HUDEP-2 (cell line): ENCODE measurements around the gene FMNL1.
"Not testable (repeated sequence)": the region's sequence is repeated elsewhere in the genome, so short reads cannot be mapped to it uniquely, and the experiment has no call there.

Experiments used
- DNase-seq, 76 experiments: peaks; one replicate each; lab custom pipeline; 2025; ENCODE audit not compliant: unreplicated experiment in 76 of 76; lab: John Stamatoyannopoulos, UW

Gene FMNL1

GRCh38 chr17:45234641-45235415 is 13.1 kb downstream of the FMNL1 start:
- DNase-seq = peak in 3 of 76 experiments; percentile 12 to 34 (median 17)

DNA sequence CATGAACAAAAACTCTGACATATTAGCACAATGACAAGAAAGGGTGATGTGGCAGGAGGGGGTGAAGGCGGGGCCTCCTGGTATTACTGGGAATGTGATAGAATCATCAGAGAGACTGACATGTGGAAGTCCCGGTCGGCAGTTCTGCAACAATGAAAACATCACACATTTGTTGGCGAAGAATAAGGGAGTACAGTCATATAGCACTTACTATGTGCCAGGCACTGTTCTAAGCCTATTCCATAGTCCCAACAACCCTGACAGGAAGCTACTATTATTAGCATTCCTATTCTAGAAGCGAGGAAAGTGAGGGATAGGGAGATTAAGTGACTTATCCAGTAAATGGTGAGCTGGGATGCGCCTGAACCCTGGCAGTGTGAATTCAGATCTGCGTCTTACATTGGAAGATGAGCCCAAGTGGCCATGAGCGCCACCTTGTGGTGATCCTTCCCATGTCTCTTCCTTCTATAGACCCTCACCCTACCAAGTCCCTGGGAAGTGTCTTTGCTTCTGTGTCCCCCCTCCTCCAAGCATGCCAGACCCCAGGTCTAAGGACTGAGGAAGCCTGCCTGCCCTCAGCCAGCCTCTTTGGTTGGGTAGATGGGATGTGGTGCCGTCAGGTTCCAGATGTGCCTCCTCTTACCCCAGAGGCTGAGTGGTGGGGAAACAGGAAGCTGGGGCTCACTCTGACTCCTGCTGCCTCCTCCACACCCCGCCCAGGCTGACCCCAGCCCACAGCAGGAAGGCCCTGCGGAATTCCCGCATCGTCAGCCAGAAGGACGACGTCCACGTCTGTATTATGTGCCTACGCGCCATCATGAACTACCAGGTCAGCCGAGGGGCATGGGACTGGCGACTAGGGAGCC is 14.0 kb downstream of the FMNL1 start:
- DNase-seq = peak in 57 of 76 experiments; percentile 12 to 70 (median 48)

DNA sequence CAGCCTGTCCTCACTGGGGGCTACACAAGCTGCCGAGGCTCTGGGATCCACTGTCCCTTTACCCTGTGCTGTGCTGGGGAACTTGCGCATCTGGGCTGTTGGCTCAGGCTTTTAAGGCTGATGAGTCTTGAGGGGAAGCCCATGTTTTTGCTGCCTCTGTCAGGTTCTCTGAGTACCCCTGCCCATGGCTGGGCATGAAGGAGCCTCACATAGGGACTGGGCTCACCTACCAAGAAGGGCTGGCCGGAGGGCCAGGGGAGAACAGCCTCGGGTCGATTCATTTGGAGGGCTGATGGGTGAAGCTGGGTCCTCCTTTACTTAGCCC is 14.6 kb downstream of the FMNL1 start:
- DNase-seq = no peak

GRCh38 chr17:45237686-45238085 is 16.0 kb downstream of the FMNL1 start:
- no peak for DNase-seq

- DNase-seq = no peak
Observed at GRCh38 chr17:45238155-45238774, 16.6 kb downstream of the FMNL1 start.

DNA sequence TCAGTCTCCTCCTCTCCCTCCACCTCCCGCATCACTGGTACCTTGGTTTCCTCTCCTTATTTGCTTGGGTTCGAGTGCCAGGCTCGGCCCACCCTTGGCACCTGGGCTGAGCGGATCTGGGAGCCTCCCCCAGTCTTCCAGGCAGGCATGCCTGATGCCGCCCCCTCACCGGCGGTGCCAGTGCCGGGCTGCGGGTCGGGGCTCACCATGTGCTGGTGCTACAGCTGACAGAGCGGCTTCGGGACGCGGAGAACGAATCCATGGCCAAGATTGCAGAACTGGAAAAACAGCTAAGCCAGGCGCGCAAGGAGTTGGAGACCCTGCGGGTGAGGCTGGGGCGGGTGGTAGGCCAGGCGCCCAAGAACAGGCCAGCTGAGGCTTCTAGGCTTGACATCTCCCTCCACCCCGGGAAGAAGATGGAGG is 19.2 kb downstream of the FMNL1 start:
- DNase-seq = no peak

GRCh38 chr17:45241328-45242028 is 19.8 kb downstream of the FMNL1 start:
- DNase-seq = no peak

DNA sequence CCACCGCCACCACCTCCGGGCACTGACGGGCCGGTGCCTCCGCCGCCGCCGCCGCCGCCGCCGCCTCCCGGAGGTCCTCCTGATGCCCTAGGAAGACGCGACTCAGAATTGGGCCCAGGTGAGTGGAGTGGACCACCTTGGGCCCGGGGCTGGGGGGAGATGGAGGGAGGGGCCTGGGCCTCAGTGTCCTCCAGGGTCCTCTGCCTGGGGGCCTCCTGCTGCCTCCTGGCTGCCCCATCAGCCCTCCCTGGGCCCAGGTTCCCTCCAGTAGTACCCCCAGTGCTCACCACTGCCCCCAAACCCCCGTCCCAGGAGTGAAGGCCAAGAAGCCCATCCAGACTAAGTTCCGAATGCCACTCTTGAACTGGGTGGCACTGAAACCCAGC is 20.3 kb downstream of the FMNL1 start:
- no peak for DNase-seq

GRCh38 chr17:45243750-45244149 is 22.1 kb downstream of the FMNL1 start:
- DNase-seq = no peak

DNA sequence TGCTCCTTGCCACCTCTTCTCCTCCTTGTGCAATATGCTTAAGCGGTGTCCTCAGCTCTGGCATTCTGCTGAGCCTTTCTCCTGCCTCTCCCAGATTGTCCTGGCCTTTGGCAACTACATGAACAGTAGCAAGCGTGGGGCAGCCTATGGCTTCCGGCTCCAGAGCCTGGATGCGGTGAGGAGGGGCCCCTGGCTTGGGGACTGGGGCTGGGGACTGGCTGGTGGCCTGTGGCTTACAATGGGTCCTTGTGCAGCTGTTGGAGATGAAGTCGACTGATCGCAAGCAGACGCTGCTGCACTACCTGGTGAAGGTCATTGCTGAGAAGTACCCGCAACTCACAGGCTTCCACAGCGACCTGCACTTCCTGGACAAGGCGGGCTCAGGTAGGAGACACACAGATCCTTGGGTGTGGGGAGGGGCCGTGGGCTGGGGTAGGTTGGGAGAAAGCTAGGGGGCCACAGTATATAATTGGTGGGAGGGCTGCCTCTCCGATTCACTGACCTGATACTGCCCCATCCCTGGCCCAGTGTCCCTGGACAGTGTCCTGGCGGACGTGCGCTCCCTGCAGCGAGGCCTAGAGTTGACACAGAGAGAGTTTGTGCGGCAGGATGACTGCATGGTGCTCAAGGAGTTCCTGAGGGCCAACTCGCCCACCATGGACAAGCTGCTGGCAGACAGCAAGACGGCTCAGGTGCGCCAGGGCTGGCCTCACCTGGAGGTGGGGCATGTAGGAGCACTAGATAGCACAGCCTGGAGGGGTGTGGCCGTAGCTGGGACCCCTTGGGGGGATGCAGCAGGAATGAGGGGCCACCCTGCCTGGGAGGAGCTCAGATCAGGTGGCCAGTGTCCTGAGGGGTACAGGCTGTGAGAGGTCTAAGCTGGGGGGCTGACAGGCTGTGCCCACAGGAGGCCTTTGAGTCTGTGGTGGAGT is 23.3 kb downstream of the FMNL1 start:
- no peak for DNase-seq

DNA sequence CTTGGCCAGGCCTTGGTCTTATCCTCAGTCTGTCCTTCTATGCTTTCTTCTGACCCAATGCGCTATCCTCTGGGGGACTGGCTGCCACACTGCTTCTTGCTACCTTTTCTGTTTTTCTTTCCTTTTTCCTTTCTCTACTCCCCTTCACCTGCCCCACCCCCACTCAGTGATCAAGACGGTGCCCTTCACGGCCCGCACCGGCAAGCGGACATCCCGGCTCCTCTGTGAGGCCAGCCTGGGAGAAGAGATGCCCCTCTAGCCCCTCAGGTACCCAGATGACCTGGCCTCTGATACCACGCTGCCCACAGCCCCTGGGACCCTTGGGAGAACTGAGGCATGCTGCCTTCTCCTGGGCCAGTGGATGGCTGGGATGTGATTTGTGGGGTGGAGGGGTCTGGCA is 24.7 kb downstream of the FMNL1 start:
- no peak for DNase-seq

DNA sequence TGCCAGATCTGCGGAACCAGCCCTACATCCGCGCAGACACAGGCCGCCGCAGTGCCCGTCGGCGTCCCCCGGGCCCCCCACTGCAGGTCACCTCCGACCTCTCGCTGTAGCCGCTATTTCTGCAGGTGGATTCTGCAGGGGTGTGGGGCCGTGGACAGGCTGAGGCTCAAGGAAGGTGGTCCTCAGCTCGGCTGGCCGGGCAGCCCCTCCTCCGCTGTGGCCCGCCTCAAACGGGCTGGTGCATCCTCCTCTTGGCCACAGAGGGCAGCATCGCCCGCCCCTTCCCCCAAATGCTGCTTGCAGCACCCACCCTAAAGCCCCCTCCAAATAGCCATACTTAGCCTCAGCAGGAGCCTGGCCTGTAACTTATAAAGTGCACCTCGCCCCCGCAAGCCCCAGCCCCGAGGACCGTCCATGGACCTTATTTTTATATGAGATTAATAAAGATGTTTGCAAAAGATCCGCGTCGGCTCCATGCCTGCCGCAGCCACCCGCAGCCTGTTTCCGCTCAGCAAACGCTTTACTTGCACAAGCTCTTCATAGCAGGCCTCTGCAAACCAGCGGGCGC is 25.3 kb downstream of the FMNL1 start:
- DNase-seq = no peak

DNA sequence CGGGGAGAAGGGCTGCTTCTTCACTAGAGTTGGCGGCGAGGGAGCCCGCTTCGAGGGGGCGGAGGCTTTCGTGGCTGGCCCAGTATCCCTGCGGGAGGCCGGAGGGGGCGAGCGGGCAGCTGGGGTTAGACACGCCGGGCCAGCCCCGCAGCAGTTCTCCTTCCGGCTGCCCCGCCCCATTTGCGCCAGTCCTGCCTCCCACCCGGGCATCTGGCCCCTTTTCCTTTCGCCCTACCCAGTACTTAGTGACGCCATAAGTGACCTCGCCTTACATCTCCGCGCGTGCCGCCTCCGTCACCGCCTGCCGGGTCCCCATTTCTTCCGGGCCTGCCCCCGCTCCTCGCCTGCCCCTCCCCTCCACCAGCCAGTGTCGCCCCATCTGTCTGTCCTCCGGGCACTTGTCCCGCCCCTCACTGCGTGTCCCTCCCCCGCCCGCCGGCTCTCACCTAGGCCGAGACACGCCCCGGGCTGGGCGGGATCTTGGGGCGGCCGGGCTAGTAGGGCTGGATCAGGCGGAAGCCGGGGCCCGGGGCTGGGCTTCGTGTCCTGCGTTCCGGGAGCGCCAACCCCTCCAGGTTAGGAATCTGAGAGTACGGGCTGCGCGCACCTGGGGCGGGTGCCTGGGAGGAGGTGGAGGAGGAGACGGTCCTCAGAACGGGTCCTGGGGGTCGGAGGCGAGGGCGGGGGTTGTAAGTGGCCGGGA is 25.9 kb downstream of the FMNL1 start:
- DNase-seq = peak in 75 of 76 experiments; percentile 28 to 99 (median 95)

DNA sequence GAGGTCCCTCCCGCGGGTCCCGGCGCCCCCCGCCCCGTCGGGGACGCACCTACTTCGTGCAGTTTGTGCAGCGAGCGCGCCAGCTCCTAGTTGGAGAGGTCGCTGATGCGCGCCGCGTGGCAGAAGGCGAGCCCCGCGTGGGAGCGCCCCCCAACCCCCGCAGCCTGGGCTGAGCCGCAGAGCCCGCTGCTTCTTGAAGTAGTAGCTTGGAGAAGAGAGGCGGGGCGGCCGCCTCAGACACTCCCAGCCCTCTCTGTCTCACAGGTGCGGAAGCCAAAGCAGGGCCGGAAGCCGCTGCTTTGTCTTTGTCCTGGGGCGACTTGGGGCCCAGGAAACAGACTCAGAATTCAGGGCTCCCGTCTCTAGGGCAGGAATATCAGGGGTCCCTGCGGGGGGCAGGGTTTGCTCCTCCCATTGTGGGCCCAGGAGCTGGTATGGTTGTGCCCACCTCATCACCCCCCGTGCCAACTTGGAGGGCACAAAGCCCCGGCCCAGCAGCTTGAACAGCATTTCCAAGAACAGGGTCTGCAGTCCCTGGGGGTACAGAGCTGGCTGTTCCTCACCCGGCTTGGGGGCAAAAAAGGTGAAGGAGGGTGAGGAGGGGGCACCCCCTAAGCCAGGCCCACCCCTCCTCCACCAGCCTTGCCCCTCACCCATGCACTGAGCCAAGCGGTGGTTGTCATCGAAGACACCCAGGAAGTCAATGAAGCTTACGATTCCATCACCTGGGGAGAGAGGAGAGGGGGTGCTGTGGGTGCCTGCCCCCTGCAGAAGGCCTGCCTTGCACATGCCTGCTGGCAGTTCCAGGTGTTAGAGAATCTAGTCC is 26.7 kb downstream of the FMNL1 start:
- DNase-seq = peak in 37 of 76 experiments; percentile 9 to 57 (median 36)

DNA sequence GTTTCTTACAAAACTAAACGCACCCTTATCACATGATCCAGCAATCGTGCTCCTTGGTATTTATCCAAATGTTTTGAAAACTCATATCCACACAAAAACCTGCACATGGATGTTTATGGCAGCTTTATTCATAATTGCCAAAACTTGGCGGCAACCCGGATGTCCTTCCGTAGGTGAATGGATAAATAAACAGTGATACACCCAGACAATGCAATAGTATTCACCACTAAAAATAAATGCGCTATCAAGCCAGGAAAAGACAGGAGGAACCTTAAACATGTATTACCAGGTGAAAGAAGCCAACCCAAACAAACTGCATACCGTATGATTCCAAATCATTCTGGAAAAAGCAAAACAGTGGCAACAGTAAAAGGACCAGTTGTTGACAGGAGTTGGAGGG is 30.2 kb downstream of the FMNL1 start:
- DNase-seq = peak in 1 of 76 experiments; percentile 37

DNA sequence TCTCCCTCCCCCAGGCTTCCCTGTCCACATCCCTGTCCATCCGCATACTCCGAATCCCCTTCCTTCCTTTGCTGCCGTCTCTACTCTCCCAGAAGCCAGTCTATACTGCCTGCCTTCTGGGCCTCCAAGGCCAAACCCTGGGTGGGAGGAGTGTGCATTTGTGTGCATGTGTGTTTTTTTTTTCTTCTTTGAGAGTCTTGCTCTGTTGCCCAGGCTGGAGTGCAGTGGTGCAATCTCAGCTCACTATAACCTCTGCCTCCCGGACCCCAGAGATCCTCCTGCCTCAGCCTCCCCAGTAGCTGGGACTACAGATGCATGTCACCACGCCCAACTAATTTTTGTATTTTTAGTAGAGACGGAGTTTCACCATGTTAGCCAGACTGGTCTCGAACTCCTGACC is 31.6 kb downstream of the FMNL1 start:
- not testable (repeated sequence) for DNase-seq

GRCh38 chr17:45253879-45254278 is 32.2 kb downstream of the FMNL1 start:
- no peak for DNase-seq

- DNase-seq = no peak
Observed at GRCh38 chr17:45255358-45255757, 33.7 kb downstream of the FMNL1 start.
